Iris pigment epithelial cell (primary cell): ENCODE results near the gene SLC25A31.
A peak's percentile ranks its signal among the peaks of the same experiment; 100 is the strongest.

Experiments used
- DNase-seq: peaks from one replicate; pipeline ENCODE4 v3.0.0-alpha.2; 2011; ENCODE audit warnings: low read depth

SLC25A31 gene

GRCh38 chr4:127777487-127777886 is 47.3 kb downstream of the SLC25A31 start:
- DNase-seq = no peak

- no peak for DNase-seq
These were observed 47.9 kb downstream of the SLC25A31 start for GRCh38 chr4:127778102-127778501.

DNA sequence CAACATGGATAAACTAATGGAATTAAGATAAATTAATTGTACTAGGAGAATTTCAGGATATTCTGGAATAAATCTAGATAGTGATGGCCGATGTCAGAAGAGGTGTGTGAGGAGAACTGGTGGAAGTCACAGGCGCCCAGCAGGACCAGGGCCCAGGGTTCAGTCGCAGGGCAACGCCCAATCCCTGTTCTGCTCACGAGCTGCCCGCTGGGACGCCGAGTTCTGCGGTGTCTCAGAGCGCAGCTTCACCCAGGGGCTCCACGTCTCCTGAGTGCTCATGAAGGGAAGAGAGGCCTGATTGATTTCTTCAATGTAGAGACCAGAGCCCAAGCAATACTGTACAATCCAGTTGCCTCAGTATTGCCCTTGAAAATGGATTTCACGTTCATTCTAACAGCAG is 50.4 kb downstream of the SLC25A31 start:
- no peak for DNase-seq

- DNase-seq = peak; percentile 40
These were observed 51.3 kb downstream of the SLC25A31 start for GRCh38 chr4:127781300-127782024.

DNA sequence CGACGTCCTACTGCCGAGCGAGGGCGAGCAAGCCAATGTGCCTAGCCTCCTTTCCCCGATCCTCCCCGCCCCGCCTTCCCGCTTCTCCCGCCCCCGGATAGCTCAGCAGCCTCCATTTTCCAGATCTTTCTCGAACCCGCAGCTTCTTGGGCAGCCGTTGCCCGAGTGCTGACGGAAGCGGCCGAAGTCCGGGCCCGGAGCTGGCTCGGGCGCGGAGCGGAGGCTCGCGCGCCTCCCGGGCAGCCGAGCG is 51.8 kb downstream of the SLC25A31 start:
- peak; percentile 86 for DNase-seq

GRCh38 chr4:127782275-127783025 is 52.2 kb downstream of the SLC25A31 start, which contains the start of gene HSPA4L:
TSS of gene HSPA4L (plus strand) at chr4:127782322. CDS start at chr4:127782551, 229 bp downstream.
- DNase-seq = no peak

- DNase-seq = peak; percentile 75
These were observed 53.0 kb downstream of the SLC25A31 start for GRCh38 chr4:127783026-127783769.

DNA sequence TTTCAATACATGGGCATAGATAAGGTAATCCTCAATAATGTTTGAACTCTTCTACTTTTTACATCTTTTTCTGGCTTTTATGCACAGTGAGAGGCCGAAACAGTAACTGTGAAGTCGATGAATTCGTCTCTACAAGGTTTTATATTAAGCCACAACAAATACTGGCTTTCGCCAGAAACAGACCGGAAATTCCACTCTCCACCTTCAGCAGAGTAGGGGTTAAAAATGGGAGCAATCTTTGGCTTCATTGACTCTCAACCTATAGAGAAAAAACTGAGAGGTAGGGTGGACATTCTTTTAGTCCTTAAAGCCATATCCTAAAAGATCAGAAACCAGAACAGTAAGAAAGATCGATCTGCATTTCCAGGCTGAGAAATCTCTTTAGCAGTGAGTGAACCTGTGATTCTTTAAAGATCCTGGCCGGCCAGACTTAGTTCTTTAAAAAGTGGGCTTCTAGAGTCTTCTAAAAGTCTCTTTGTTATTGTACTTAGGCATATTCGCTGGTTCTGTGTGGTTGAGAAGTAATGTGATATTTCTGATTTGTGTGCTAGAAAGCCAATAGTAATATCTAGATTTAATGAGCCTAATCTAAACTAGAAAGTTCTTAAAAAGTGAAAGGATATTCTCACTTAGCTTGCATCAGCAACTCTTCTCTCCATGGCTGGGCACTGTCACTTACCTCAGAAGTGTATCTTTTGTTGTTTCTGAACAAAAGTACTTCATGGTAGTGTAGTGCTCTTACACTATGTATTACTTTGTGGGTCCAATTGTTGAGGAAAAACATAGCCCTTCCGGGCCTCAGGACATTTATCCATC is 54.0 kb downstream of the SLC25A31 start:
- DNase-seq = no peak

- DNase-seq = no peak
These were observed 58.3 kb downstream of the SLC25A31 start for GRCh38 chr4:127788517-127788916.

DNA sequence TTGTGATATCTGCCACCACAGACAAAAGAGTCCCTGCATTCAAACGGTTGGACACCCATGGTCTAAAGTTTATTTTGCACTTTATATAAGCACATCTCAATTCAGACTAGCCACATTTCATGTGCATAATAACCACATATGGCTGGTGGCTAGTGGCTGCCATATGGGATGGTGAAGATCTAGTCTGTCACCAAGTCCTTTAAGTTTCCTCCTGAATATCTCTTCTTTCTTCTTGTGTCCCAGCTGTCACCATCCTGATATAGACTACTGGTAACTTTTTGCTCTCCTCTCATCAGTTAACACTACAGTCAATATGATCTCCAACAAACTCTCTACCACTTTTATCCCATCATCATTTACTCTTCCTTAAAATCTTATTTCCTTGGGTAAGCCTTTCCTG is 61.2 kb downstream of the SLC25A31 start:
- no peak for DNase-seq

DNA sequence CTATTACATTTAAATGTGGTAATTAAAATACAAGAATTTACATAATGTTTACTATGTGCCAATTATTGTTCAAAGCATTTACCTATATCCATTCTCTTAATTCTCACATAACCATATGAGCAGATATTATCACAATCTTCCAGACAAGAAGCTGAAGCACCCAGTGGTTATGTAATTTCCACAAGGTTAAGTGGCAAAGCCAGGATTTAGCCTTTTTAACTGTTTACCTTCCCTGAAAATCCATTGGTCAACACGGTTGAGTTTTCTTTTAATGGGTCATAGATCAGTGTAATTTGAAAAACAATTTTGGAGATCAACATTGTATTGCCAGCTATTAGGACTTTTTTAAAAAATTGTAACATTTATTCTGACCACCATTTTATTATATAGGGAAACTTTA is 63.3 kb downstream of the SLC25A31 start:
- DNase-seq = no peak

- no peak for DNase-seq
These were observed 69.5 kb downstream of the SLC25A31 start for GRCh38 chr4:127799711-127800110.

DNA sequence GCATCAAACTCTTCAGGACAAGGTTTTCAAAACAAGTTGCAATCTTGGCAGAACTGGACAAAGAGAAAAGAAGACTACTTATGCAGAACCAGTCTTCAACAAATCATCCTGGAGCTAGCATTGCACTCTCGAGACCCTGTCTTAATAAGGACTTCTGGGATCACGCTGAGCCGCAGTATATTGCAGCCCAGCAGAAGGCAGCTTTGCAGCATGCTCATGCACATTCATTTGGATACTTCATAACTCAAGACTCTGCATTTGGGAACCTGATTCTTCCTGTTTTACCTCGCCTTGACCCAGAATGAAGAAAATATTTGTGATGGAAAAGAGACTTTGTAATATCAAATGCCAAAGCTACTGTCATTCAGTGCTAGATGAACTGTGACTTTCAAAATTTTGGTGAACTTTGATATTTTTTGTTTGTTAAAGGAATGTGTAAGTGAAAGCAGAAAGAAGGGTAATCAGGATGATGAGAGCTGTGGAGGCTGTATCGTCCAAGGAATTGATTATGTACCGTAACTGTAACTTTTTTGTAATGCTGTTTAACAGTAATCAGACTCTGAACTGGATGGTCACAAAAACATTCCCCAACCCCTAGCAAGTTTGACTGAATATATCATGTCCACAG is 79.1 kb downstream of the SLC25A31 start:
- DNase-seq = peak; percentile 16

GRCh38 chr4:127810551-127810950 is 80.4 kb downstream of the SLC25A31 start:
- no peak for DNase-seq

DNA sequence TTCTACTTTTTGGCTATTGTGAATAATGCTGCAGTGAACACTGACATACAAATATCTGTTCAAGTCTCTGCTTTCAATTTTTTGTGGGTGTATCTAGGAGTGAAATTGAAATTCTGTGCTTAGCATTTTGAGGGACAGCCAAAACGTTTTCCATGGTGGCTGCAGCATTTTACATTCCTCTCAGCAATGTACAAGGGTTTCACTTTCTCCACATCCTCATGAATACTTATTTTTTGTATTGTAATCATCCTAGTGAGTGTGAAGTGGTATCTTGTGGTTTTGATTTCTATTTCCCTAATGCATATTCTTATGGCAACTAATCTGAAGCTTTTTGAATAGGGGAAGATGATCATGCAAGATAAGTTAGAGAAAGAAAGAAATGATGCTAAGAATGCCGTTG is 92.2 kb downstream of the SLC25A31 start:
- DNase-seq = no peak
